GM12892 (cell line): ENCODE results near the gene GABRB2.

Experiments used
- POLR2A ChIP-seq: IDR thresholded peaks from 2 replicates; pipeline ENCODE4 v1.6.1; 2011; ENCODE audit warnings: low read depth, low read length, control low read depth
- POLR2AphosphoS5 ChIP-seq: IDR thresholded peaks from 2 replicates; pipeline ENCODE4 v1.6.1; 2011; ENCODE audit warnings: low read depth, low read length, control low read depth

DNA sequence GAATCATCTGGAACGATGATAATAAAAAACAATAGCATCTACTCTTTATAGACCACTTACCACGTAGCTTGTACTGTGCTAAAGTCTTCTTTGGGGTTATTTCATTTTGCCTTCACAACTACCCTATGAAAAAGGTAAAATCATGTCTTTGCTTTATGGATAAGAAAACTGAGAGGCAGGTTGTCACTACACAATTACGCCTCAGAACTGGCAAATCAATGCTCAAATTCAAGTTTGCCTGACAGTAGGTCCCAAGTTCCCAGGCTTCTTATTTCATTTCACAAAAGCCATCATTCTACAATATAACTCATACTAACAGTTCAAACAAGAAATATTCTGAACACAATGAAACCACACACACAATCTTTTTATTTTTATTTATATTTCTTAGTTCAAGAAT lies 258.5 kb downstream of the GABRB2 start:
- TF ChIP-seq POLR2AphosphoS5, result no peak
- no peak for TF ChIP-seq POLR2A
